ENCODE data around the gene PAQR6.

DNA sequence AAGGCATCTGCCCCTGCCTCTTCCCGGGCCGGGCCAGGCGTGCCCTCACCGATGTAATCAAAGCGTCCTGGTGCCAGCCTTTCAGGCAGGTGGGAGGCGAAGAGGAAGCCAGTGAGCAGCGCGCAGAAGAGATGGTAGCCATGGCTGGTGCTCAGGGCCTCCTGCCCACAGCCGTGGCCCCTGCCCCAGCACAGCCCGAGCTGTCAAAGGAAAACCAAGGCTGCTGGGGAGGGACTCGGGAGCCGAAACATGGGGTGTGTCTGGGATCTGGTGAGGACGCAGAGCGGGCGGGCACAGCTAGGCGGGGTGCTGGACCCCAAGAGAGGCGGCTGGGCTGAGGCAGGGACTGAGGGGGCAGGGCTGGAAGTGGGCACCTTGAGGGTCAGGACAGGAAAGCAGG is 3.1 kb downstream of the PAQR6 start:
- no peak for TF ChIP-seq CTCF (IDR thresholded peaks at IDR 0.05; ENCODE audit: poor library complexity)
- no peak for TF ChIP-seq EZH2phosphoT487 (IDR thresholded peaks at IDR 0.05; ENCODE audit: low read depth, severe bottlenecking, unreplicated experiment)
